ENCODE data around the gene PARD6A. TPM values are rescaled to one million over a fixed set of nuclear protein-coding genes. Genes with fewer than 3 reads are reported as not detected.

PARD6A gene
- total and polyA plus RNA-seq, 2 of the 13 experiments (the other 11 are each of a cell fraction or from before 2014, with no cell fraction given): 3.5 to 4.3 TPM

DNA sequence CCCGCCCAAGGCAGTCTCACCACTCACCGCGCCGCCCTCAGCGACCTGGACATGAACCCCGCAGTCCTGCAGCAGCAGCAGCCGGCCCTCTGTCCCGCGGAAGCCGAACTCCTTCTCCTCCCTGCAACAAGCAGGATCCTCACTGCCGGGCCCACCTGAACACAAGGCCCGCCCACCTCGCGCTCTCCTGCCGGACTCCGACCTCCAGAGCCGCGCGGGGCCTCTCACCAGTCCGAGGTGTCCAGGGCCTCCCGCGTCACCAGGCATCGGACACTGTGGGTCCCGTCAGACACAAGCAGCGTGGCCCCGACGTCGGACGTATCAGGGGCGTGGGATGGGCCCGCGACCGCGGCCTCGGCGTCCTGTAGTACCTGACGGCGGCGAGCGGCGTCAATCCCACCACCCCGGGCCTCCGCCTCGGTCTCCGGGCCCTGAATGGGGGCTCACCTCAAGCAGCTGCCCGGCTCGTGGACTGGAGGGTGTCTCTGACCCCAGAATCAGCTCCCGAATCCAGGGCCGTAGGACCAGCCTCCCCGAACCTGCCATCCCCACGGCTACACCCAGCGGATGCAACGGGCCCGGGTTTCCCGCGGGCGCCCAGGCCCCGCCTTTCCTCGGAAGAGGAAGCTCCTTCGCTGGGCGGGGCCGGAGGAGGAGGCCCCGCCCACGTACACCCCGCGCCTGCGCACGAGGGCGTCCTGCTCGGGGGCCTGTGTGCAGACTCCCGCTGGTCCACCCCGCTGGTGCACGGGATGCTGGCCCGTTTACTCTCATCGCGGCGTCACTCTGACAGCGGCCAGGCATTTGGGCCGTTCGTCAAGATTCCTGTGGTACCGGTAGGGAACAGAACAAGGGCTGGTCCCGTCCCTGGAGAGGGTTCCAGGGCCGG is 841 bp upstream of the PARD6A start, which contains the start of gene ACD (continued):
- TF ChIP-seq, protein P1, sequence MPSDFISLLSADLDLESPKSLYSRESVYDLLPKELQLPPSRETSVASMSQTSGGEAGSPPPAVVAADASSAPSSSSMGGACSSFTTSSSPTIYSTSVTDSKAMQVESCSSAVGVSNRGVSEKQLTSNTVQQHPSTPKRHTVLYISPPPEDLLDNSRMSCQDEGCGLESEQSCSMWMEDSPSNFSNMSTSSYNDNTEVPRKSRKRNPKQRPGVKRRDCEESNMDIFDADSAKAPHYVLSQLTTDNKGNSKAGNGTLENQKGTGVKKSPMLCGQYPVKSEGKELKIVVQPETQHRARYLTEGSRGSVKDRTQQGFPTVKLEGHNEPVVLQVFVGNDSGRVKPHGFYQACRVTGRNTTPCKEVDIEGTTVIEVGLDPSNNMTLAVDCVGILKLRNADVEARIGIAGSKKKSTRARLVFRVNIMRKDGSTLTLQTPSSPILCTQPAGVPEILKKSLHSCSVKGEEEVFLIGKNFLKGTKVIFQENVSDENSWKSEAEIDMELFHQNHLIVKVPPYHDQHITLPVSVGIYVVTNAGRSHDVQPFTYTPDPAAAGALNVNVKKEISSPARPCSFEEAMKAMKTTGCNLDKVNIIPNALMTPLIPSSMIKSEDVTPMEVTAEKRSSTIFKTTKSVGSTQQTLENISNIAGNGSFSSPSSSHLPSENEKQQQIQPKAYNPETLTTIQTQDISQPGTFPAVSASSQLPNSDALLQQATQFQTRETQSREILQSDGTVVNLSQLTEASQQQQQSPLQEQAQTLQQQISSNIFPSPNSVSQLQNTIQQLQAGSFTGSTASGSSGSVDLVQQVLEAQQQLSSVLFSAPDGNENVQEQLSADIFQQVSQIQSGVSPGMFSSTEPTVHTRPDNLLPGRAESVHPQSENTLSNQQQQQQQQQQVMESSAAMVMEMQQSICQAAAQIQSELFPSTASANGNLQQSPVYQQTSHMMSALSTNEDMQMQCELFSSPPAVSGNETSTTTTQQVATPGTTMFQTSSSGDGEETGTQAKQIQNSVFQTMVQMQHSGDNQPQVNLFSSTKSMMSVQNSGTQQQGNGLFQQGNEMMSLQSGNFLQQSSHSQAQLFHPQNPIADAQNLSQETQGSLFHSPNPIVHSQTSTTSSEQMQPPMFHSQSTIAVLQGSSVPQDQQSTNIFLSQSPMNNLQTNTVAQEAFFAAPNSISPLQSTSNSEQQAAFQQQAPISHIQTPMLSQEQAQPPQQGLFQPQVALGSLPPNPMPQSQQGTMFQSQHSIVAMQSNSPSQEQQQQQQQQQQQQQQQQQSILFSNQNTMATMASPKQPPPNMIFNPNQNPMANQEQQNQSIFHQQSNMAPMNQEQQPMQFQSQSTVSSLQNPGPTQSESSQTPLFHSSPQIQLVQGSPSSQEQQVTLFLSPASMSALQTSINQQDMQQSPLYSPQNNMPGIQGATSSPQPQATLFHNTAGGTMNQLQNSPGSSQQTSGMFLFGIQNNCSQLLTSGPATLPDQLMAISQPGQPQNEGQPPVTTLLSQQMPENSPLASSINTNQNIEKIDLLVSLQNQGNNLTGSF (CRISPR knock-in tag; IDR thresholded peaks at IDR 0.05): peak; percentile 30
- TF ChIP-seq ZNF3 (CRISPR knock-in tag; IDR thresholded peaks at IDR 0.05) (no peak), FOXK2 (IDR thresholded peaks at IDR 0.05) (no peak), NCOA1 (CRISPR knock-in tag; IDR thresholded peaks at IDR 0.05) (no peak), ZNF251 (CRISPR knock-in tag; IDR thresholded peaks at IDR 0.05) (no peak), POGZ (CRISPR knock-in tag; IDR thresholded peaks at IDR 0.05) (peak; percentile 13; the same call in 1 of the 2 replicates), ZNF747 (CRISPR knock-in tag; IDR thresholded peaks at IDR 0.05; ENCODE audit: borderline replicate concordance) (peak; percentile 51; the same call in 1 of the 2 replicates), ZBTB7A (CRISPR knock-in tag; IDR thresholded peaks at IDR 0.05) (no peak), ZNF615 (CRISPR knock-in tag; IDR thresholded peaks at IDR 0.05; ENCODE audit: borderline replicate concordance) (no peak), ZNF660 (CRISPR knock-in tag; IDR thresholded peaks at IDR 0.05; ENCODE audit: borderline replicate concordance, low read depth) (0 out of 2 replicates have a peak, but pooled peaks have one; percentile 39), TRIM24 (CRISPR knock-in tag; IDR thresholded peaks at IDR 0.05) (no peak), CHCHD3 (CRISPR knock-in tag; IDR thresholded peaks at IDR 0.05) (peak; percentile 89; the same call in 1 of the 2 replicates), ZNF451 (CRISPR knock-in tag; IDR thresholded peaks at IDR 0.05) (peak; percentile 19; the same call in 1 of the 2 replicates), CENPT (CRISPR knock-in tag; IDR thresholded peaks at IDR 0.05; ENCODE audit: low read depth) (peak; percentile 96), PTBP1 (IDR thresholded peaks at IDR 0.05; ENCODE audit: low read depth, low read length, poor library complexity, severe bottlenecking) (no peak), CEBPB (IDR thresholded peaks at IDR 0.05; ENCODE audit: borderline replicate concordance, low read depth, low read length) (no peak), THRA (CRISPR knock-in tag; IDR thresholded peaks at IDR 0.05; ENCODE audit: borderline replicate concordance) (peak; percentile 76; the same call in 1 of the 2 replicates), KAT8 (CRISPR knock-in tag; IDR thresholded peaks at IDR 0.05) (peak; percentile 89), MEF2D (CRISPR knock-in tag; IDR thresholded peaks at IDR 0.05) (peak; percentile 28; the same call in 1 of the 2 replicates), NAIF1 (CRISPR knock-in tag; IDR thresholded peaks at IDR 0.05; ENCODE audit: borderline replicate concordance) (no peak; the same call in 1 of the 2 replicates), ARNTL (CRISPR knock-in tag; IDR thresholded peaks at IDR 0.05) (peak; percentile 74), ZMYM2 (CRISPR knock-in tag; IDR thresholded peaks at IDR 0.05) (no peak), ZNF569 (CRISPR knock-in tag; IDR thresholded peaks at IDR 0.05; ENCODE audit: borderline replicate concordance) (peak; percentile 88; the same call in 1 of the 2 replicates), SSRP1 (CRISPR knock-in tag; IDR thresholded peaks at IDR 0.05) (peak; percentile 97)

Measured in HepG2 (cell line).